Hepatocyte (in vitro differentiated cells): ENCODE results near the gene RNASE4. TPM values are rescaled to one million over a fixed set of nuclear protein-coding genes. Genes with fewer than 3 reads are reported as not detected.
A peak's percentile ranks its signal among the peaks of the same experiment; 100 is the strongest.

ENCODE experiments used
- DNase-seq: peaks from one replicate; pipeline ENCODE4 v3.0.0-alpha.2; 2016; ENCODE audit warnings: low spot score
- H2AFZ ChIP-seq: fragments of 200-600 bp; sonication (generic); 2 replicates; pipeline ENCODE4 v1.6.0; 2016; ENCODE audit warnings: antibody characterized with exemption, mild to moderate bottlenecking
- H3K27ac ChIP-seq: fragments of 200-600 bp; sonication (generic); 2 replicates; pipeline ENCODE4 v1.5.1; 2016; ENCODE audit warnings: mild to moderate bottlenecking
- H3K27me3 ChIP-seq: fragments of 200-600 bp; sonication (generic); 2 replicates; pipeline ENCODE4 v1.6.1; 2016
- H3K36me3 ChIP-seq: fragments of 200-600 bp; sonication (generic); replicated peaks from 2 replicates; pipeline ENCODE4 v1.5.1; 2016; ENCODE audit warnings: low read depth; ENCODE audit not compliant: insufficient read depth
- H3K4me1 ChIP-seq: fragments of 200-600 bp; sonication (generic); 2 replicates; pipeline ENCODE4 v1.5.1; 2016; ENCODE audit warnings: mild to moderate bottlenecking, moderate library complexity; ENCODE audit not compliant: insufficient read depth
- H3K4me2 ChIP-seq: fragments of 200-600 bp; sonication (generic); 2 replicates; pipeline ENCODE4 v1.6.0; 2016
- H3K4me3 ChIP-seq: fragments of 200-600 bp; sonication (generic); 2 replicates; pipeline ENCODE4 v1.5.1; 2016; ENCODE audit warnings: mild to moderate bottlenecking
- H3K79me2 ChIP-seq: fragments of 200-600 bp; sonication (generic); 2 replicates; pipeline ENCODE4 v1.6.0; 2017; ENCODE audit warnings: mild to moderate bottlenecking
- H3K9me2 ChIP-seq: fragments of 200-600 bp; sonication (generic); replicated peaks from 2 replicates; pipeline ENCODE4 v1.6.0; 2017; ENCODE audit warnings: mild to moderate bottlenecking; ENCODE audit not compliant: insufficient read depth
- H3K9me3 ChIP-seq: fragments of 200-600 bp; sonication (generic); 2 replicates; pipeline ENCODE4 v1.5.1; 2016; ENCODE audit warnings: low read depth, mild to moderate bottlenecking
- H4K20me1 ChIP-seq: fragments of 200-600 bp; sonication (generic); 2 replicates; pipeline ENCODE4 v1.6.0; 2016; ENCODE audit warnings: mild to moderate bottlenecking; ENCODE audit not compliant: insufficient read depth, poor library complexity, severe bottlenecking
- CTCF ChIP-seq: fragments of 200-600 bp; sonication (generic); IDR thresholded peaks from 2 replicates; pipeline ENCODE4 v1.5.1; 2016; ENCODE audit warnings: antibody characterized with exemption, mild to moderate bottlenecking; ENCODE audit not compliant: poor library complexity
- EZH2 ChIP-seq: fragments of 200-600 bp; sonication (generic); IDR thresholded peaks from 2 replicates; pipeline ENCODE4 v1.6.1; 2016; ENCODE audit warnings: antibody characterized with exemption, mild to moderate bottlenecking, borderline replicate concordance
- EZH2phosphoT487 ChIP-seq: fragments of 200-600 bp; sonication (generic); IDR thresholded peaks from one replicate; pipeline ENCODE4 v1.6.1; 2018; ENCODE audit warnings: antibody characterized with exemption, mild to moderate bottlenecking, low read depth, moderate library complexity; ENCODE audit not compliant: unreplicated experiment, severe bottlenecking
- WGBS: methylation state at CpG from one replicate; pipeline ENCODE4 v1.1.6; 2016; ENCODE audit warnings: low lambda C conversion rate; ENCODE audit errors: missing lambda C conversion rate; 5-methylcytosine and 5-hydroxymethylcytosine counted together
- polyA plus RNA-seq: library from polyadenylated mRNA; unstranded; fragments of >200 nt; fragmentation: Nextera tagmentation; extraction: Ambion mirVana; gene quantifications from 2 replicates; pipeline ENCODE4 v1.2.1, GENCODE V29; 2016
- total RNA-seq: library from RNA; depleted of rRNA; stranded (reverse); fragments of >200 nt; gene quantifications from 2 replicates; pipeline ENCODE4 v1.2.3, GENCODE V29; 2014

RNASE4 gene
- total and polyA plus RNA-seq, 2 experiments from 2014 or later, result 44.5 to 96.2 TPM

- Histone ChIP-seq H3K27ac (peak overlapping the region; percentile 99), H3K9me2 (no peaks in the 10 kb centered on the region), H4K20me1 (no peaks in the 10 kb centered on the region), H3K4me1 (peaks cover 10% of the 10 kb centered on the region), H3K36me3 (no peaks in the 10 kb centered on the region), H3K9me3 (no peaks in the 10 kb centered on the region), H2AFZ (peak overlapping the region; percentile 59), H3K4me3 (peak overlapping the region; percentile 57), H3K79me2 (no peaks in the 10 kb centered on the region), H3K27me3 (no peaks in the 10 kb centered on the region), H3K4me2 (peak overlapping the region; percentile 87)
- DNase-seq, result peak; percentile 94
- WGBS, result under 1% methylated on average over 25 of the region's 25 CpGs
- no peak for TF ChIP-seq CTCF
- no peak for TF ChIP-seq EZH2phosphoT487
- TF ChIP-seq EZH2, result no peak
Observed at GRCh38 chr14:20681348-20682126, 2.8 kb upstream of the RNASE4 start.

- Histone ChIP-seq H2AFZ (peak overlapping the region; percentile 59), H3K36me3 (no peaks in the 10 kb centered on the region), H4K20me1 (no peaks in the 10 kb centered on the region), H3K79me2 (no peaks in the 10 kb centered on the region), H3K4me3 (peak overlapping the region; percentile 57), H3K4me2 (peak overlapping the region; percentile 87), H3K9me2 (no peaks in the 10 kb centered on the region), H3K4me1 (peaks cover 15% of the 10 kb centered on the region), H3K27me3 (no peaks in the 10 kb centered on the region), H3K27ac (peak overlapping the region; percentile 99), H3K9me3 (no peaks in the 10 kb centered on the region)
- no peak for DNase-seq
- WGBS, result 2% methylated on average over 11 of the region's 11 CpGs
- TF ChIP-seq CTCF, result no peak
- no peak for TF ChIP-seq EZH2
- no peak for TF ChIP-seq EZH2phosphoT487
Observed at GRCh38 chr14:20682127-20682434, 2.3 kb upstream of the RNASE4 start.

- TF ChIP-seq EZH2, result no peak
- peak; percentile 19 for TF ChIP-seq CTCF
- TF ChIP-seq EZH2phosphoT487, result no peak
- Histone ChIP-seq H3K9me2 (no peaks in the 10 kb centered on the region), H2AFZ (peak overlapping the region; percentile 78), H3K4me1 (peaks cover 17% of the 10 kb centered on the region), H3K27me3 (no peaks in the 10 kb centered on the region), H3K4me3 (peak overlapping the region; percentile 57), H3K4me2 (peak overlapping the region; percentile 87), H3K79me2 (no peaks in the 10 kb centered on the region), H3K36me3 (no peaks in the 10 kb centered on the region), H4K20me1 (no peaks in the 10 kb centered on the region), H3K9me3 (no peaks in the 10 kb centered on the region), H3K27ac (peak overlapping the region; percentile 99)
- peak; percentile 96 for DNase-seq
- under 1% methylated on average over 39 of the region's 40 CpGs for WGBS
Observed at GRCh38 chr14:20682435-20683124, 1.8 kb upstream of the RNASE4 start.
